MM.1S (cell line): ENCODE data around the gene PLAGL1.

Experiments
- EZH2 ChIP-seq: fragments of 300-600 bp; sonication (generic); optimal IDR thresholded peaks from 2 replicates; pipeline ENCODE3; 2017; ENCODE audit warnings: low read depth, mild to moderate bottlenecking, antibody characterized with exemption, low read length, mixed read lengths
- EZH2phosphoT487 ChIP-seq: fragments of 300-600 bp; sonication (generic); IDR thresholded peaks from 2 replicates; pipeline ENCODE4 v1.6.1; 2018; ENCODE audit warnings: antibody characterized with exemption, low read length
- TF ChIP-seq, protein P1 (sequence below): fragments of 300-600 bp; sonication (generic); IDR thresholded peaks from 2 replicates; pipeline ENCODE4 v1.5.1; 2016; ENCODE audit warnings: antibody characterized with exemption, low read length, mixed read lengths

DNA sequence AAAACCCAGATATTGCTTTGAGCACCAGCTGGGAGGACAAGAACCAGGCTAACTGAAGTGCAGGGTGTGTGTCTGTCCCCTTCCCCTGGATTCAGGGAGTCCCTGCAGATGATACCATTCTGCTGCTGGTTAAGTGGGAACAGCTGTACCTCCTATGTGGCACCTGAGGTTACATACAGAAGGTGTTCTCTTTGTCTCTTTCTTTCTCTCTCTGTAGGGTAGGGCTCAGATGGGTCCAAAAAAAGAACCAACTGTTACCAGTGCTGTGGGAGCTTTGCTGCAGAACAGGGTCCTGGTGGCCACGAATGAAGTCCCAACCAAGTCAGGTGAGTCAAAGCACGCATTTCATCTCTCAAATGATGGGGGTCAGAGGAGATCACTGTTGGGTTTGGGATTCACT is 105.2 kb downstream of the PLAGL1 start:
- TF ChIP-seq, protein P1, sequence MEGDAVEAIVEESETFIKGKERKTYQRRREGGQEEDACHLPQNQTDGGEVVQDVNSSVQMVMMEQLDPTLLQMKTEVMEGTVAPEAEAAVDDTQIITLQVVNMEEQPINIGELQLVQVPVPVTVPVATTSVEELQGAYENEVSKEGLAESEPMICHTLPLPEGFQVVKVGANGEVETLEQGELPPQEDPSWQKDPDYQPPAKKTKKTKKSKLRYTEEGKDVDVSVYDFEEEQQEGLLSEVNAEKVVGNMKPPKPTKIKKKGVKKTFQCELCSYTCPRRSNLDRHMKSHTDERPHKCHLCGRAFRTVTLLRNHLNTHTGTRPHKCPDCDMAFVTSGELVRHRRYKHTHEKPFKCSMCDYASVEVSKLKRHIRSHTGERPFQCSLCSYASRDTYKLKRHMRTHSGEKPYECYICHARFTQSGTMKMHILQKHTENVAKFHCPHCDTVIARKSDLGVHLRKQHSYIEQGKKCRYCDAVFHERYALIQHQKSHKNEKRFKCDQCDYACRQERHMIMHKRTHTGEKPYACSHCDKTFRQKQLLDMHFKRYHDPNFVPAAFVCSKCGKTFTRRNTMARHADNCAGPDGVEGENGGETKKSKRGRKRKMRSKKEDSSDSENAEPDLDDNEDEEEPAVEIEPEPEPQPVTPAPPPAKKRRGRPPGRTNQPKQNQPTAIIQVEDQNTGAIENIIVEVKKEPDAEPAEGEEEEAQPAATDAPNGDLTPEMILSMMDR, result no peak
- TF ChIP-seq EZH2 (no peak), EZH2phosphoT487 (no peak)
